Upper lobe of left lung (tissue), 6 donors: ENCODE results near the gene NFASC. TPM values are rescaled to one million over a fixed set of nuclear protein-coding genes. Genes with fewer than 3 reads are reported as not detected.

Experiments used
- ATAC-seq, 2 donors: fragments of 200-7000 bp; cut with Tn5 transposase; one replicate each; pipeline ENCODE4 v1.9.1; 2022; ENCODE audit warnings: mild to moderate bottlenecking in 2 of 2, moderate library complexity in 2 of 2; ENCODE audit not compliant: low FRiP score in 2 of 2
- DNase-seq, 2 donors: peaks; one replicate each; pipeline ENCODE4 v3.0.0-alpha.2; 2019 to 2020
- H3K27ac ChIP-seq, 4 donors: fragments of 200-600 bp; sonication (generic); one replicate each; pipeline ENCODE4 v1.5.1; 2016 to 2019
- H3K27me3 ChIP-seq, 4 donors: fragments of 200-600 bp; sonication (generic); one replicate each; pipeline ENCODE4 v1.5.1; 2017 to 2019
- H3K36me3 ChIP-seq, 4 donors: fragments of 200-600 bp; sonication (generic); one replicate each; pipeline ENCODE4 v1.5.1; 2016 to 2019
- H3K4me1 ChIP-seq, 4 donors: fragments of 200-600 bp; sonication (generic); one replicate each; pipeline ENCODE4 v1.5.1; 2018 to 2019
- H3K4me3 ChIP-seq, 4 donors: fragments of 200-600 bp; sonication (generic); one replicate each; pipeline ENCODE4 v1.5.1; 2017 to 2019; ENCODE audit warnings: mild to moderate bottlenecking in 2 of 4, moderate library complexity in 1 of 4
- H3K9me3 ChIP-seq, 4 donors: fragments of 200-600 bp; sonication (generic); one replicate each; pipeline ENCODE4 v1.5.1; 2018 to 2019
- CTCF ChIP-seq, 6 experiments: fragments of 450-650 bp in 4 of 6; fragments of 200-600 bp in 2 of 6; sonication (generic) in 2 of 6; IDR thresholded peaks; one replicate each; pipeline ENCODE4 v1.5.1; 2016 to 2019; ENCODE audit warnings: antibody characterized with exemption in 6 of 6
- EP300 ChIP-seq, 4 donors: sonication (generic); formaldehyde crosslinking; IDR thresholded peaks; one replicate each; pipeline ENCODE4 v1.5.1; 2017; ENCODE audit warnings: antibody characterized with exemption in 4 of 4, control low read depth in 2 of 4
- POLR2A ChIP-seq, 4 donors: fragments of 450-650 bp; IDR thresholded peaks; one replicate each; pipeline ENCODE4 v1.5.1; 2016 to 2017; ENCODE audit warnings: antibody characterized with exemption in 4 of 4, mild to moderate bottlenecking in 2 of 4
- POLR2AphosphoS5 ChIP-seq, 2 donors: sonication (generic); formaldehyde crosslinking; IDR thresholded peaks; one replicate each; pipeline ENCODE4 v1.5.1; 2017; ENCODE audit warnings: antibody characterized with exemption in 2 of 2
- WGBS, 2 donors: methylation state at CpG; one replicate each; pipeline ENCODE4 v1.1.5; 2017 to 2018; 5-methylcytosine and 5-hydroxymethylcytosine counted together
- total RNA-seq, 6 donors: library from RNA; depleted of rRNA in 4 of 6; stranded (reverse); fragments of >200 nt in 4 of 6; gene quantifications; one replicate each; pipeline versions ENCODE4 v1.1.0 to v1.2.1, GENCODE V29; 2016 to 2021
- donor health status: DM: no; HTN: no; CAD: no; lungs with moderate emphysema.
- donor health status: DM: no; HTN: yes; CAD: no; lungs with severe emphysema.

Gene NFASC
- total RNA-seq, 6 donors from 2014 or later = 5.5 to 16.8 (median 6.9) TPM

GRCh38 chr1:204976646-204977045, 106.0 kb downstream of the NFASC start:
- TF ChIP-seq POLR2AphosphoS5 (IDR thresholded peaks at IDR 0.05) = no peak
- TF ChIP-seq EP300 (IDR thresholded peaks at IDR 0.05) = no peak
- no peak for TF ChIP-seq CTCF (IDR thresholded peaks at IDR 0.05)
- TF ChIP-seq POLR2A (IDR thresholded peaks at IDR 0.05) = no peak
- no peaks in the 10 kb centered on the region for H3K36me3 ChIP-seq
- no peaks in the 10 kb centered on the region for H3K9me3 ChIP-seq
- no peaks in the 10 kb centered on the region for H3K4me1 ChIP-seq
- no peak for DNase-seq
- ATAC-seq = no peak
- H3K27me3 ChIP-seq = no peaks in the 10 kb centered on the region
- H3K4me3 ChIP-seq = no peak overlapping the region
- H3K27ac ChIP-seq = no peak overlapping the region
- 80 to 91% methylated on average over 7 to 13 of the region's 13 CpGs for WGBS, 2 donors

- no peak overlapping the region for H3K27ac ChIP-seq
- H3K27me3 ChIP-seq = no peaks in the 10 kb centered on the region
- TF ChIP-seq EP300 (IDR thresholded peaks at IDR 0.05) (no peak), POLR2AphosphoS5 (IDR thresholded peaks at IDR 0.05) (no peak), CTCF (IDR thresholded peaks at IDR 0.05) (no peak), POLR2A (IDR thresholded peaks at IDR 0.05) (no peak)
- H3K9me3 ChIP-seq = no peaks in the 10 kb centered on the region
- no peaks in the 10 kb centered on the region for H3K4me1 ChIP-seq
- 58 to 79% methylated on average over 5 to 8 of the region's 8 CpGs for WGBS, 2 donors
- no peak for ATAC-seq
- no peak for DNase-seq
- H3K36me3 ChIP-seq = no peaks in the 10 kb centered on the region
- no peak overlapping the region for H3K4me3 ChIP-seq
Measured at GRCh38 chr1:204977318-204977717, 106.7 kb downstream of the NFASC start.

- Histone ChIP-seq H3K27ac (no peak overlapping the region), H3K27me3 (no peaks in the 10 kb centered on the region), H3K4me1 (no peaks in the 10 kb centered on the region), H3K9me3 (no peaks in the 10 kb centered on the region), H3K4me3 (no peak overlapping the region), H3K36me3 (no peaks in the 10 kb centered on the region)
- WGBS, 2 donors = 88 to 92% methylated on average over 5 to 14 of the region's 14 CpGs
- ATAC-seq (no peak), DNase-seq (no peak)
- TF ChIP-seq POLR2A (IDR thresholded peaks at IDR 0.05) = no peak
- no peak for TF ChIP-seq POLR2AphosphoS5 (IDR thresholded peaks at IDR 0.05)
- TF ChIP-seq CTCF (IDR thresholded peaks at IDR 0.05) = no peak
- TF ChIP-seq EP300 (IDR thresholded peaks at IDR 0.05) = no peak
Measured at GRCh38 chr1:204978782-204979181, 108.1 kb downstream of the NFASC start.

DNA sequence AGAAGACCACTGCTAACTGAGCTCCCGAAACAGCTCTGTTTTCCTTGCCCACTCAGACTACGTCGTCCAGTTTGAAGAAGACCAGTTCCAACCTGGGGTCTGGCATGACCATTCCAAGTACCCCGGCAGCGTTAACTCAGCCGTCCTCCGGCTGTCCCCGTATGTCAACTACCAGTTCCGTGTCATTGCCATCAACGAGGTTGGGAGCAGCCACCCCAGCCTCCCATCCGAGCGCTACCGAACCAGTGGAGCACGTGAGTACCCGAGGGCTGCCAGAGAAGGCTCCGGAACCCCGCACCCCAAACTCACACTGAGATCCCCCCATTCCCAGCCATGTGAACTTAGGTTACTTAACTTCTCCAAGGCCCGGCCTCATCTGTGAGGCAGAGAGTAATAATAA, 108.6 kb downstream of the NFASC start:
- H3K9me3 ChIP-seq = no peaks in the 10 kb centered on the region
- DNase-seq (no peak), ATAC-seq (no peak)
- no peak overlapping the region for H3K27ac ChIP-seq
- no peaks in the 10 kb centered on the region for H3K27me3 ChIP-seq
- TF ChIP-seq CTCF (IDR thresholded peaks at IDR 0.05) (no peak), POLR2AphosphoS5 (IDR thresholded peaks at IDR 0.05) (no peak), EP300 (IDR thresholded peaks at IDR 0.05) (no peak), POLR2A (IDR thresholded peaks at IDR 0.05) (no peak)
- no peaks in the 10 kb centered on the region for H3K36me3 ChIP-seq
- no peaks in the 10 kb centered on the region for H3K4me1 ChIP-seq
- H3K4me3 ChIP-seq = no peak overlapping the region
- 89 to 93% methylated on average over 18 of the region's 18 CpGs for WGBS, 2 donors

GRCh38 chr1:204979891-204980649, 109.4 kb downstream of the NFASC start:
- DNase-seq (no peak), ATAC-seq (no peak)
- 85 to 91% methylated on average over 5 to 10 of the region's 10 CpGs for WGBS, 2 donors
- TF ChIP-seq POLR2AphosphoS5 (IDR thresholded peaks at IDR 0.05) = no peak
- no peak for TF ChIP-seq EP300 (IDR thresholded peaks at IDR 0.05)
- no peak for TF ChIP-seq POLR2A (IDR thresholded peaks at IDR 0.05)
- TF ChIP-seq CTCF (IDR thresholded peaks at IDR 0.05) = no peak
- no peaks in the 10 kb centered on the region for H3K4me1 ChIP-seq
- H3K4me3 ChIP-seq = no peak overlapping the region
- H3K27ac ChIP-seq = no peak overlapping the region
- no peaks in the 10 kb centered on the region for H3K27me3 ChIP-seq
- no peaks in the 10 kb centered on the region for H3K36me3 ChIP-seq
- H3K9me3 ChIP-seq = no peaks in the 10 kb centered on the region
